Measurements from ENCODE around the gene TLDC2.
"Not testable (repeated sequence)": the region's sequence is repeated elsewhere in the genome, so short reads cannot be mapped to it uniquely, and the experiment has no call there.

TLDC2 gene

GRCh38 chr20:36929290-36929689 lies 53.4 kb downstream of the TLDC2 start:
- Histone ChIP-seq H3K4me1 (ENCODE audit: insufficient read depth, poor library complexity, severe bottlenecking) (no peaks in the 10 kb centered on the region), H3K27ac (ENCODE audit: poor library complexity, severe bottlenecking) (no peak overlapping the region), H3K9me3 (ENCODE audit: severe bottlenecking) (no peaks in the 10 kb centered on the region), H3K4me3 (ENCODE audit: severe bottlenecking) (no peak overlapping the region), H3K27me3 (ENCODE audit: insufficient read depth, poor library complexity, severe bottlenecking) (no peaks in the 10 kb centered on the region), H3K36me3 (ENCODE audit: low read depth) (peaks cover 78% of the 10 kb centered on the region)
- TF ChIP-seq CTCF (IDR thresholded peaks at IDR 0.05; ENCODE audit: poor library complexity, severe bottlenecking) = no peak
- no peak for DNase-seq (ENCODE audit: low spot score)
- no peak; the same call in 2 of the 3 replicates for ATAC-seq (ENCODE audit: low read depth)

- no peak for ATAC-seq (ENCODE audit: low read depth)
- Histone ChIP-seq H3K36me3 (ENCODE audit: low read depth) (peaks cover 79% of the 10 kb centered on the region), H3K27ac (ENCODE audit: poor library complexity, severe bottlenecking) (no peak overlapping the region), H3K4me1 (ENCODE audit: insufficient read depth, poor library complexity, severe bottlenecking) (no peaks in the 10 kb centered on the region), H3K4me3 (ENCODE audit: severe bottlenecking) (no peak overlapping the region), H3K9me3 (ENCODE audit: severe bottlenecking) (no peaks in the 10 kb centered on the region), H3K27me3 (ENCODE audit: insufficient read depth, poor library complexity, severe bottlenecking) (no peaks in the 10 kb centered on the region)
- no peak for DNase-seq (ENCODE audit: low spot score)
- TF ChIP-seq CTCF (IDR thresholded peaks at IDR 0.05; ENCODE audit: poor library complexity, severe bottlenecking) = no peak
These were observed 53.8 kb downstream of the TLDC2 start for GRCh38 chr20:36929691-36930090.

GRCh38 chr20:36932067-36932466 lies 56.1 kb downstream of the TLDC2 start:
- not testable (repeated sequence) for H3K27ac ChIP-seq (ENCODE audit: poor library complexity, severe bottlenecking); H3K4me1 ChIP-seq (ENCODE audit: insufficient read depth, poor library complexity, severe bottlenecking); H3K27me3 ChIP-seq (ENCODE audit: insufficient read depth, poor library complexity, severe bottlenecking); H3K9me3 ChIP-seq (ENCODE audit: severe bottlenecking); DNase-seq (ENCODE audit: low spot score); H3K4me3 ChIP-seq (ENCODE audit: severe bottlenecking); ATAC-seq (ENCODE audit: low read depth)
- H3K36me3 ChIP-seq (ENCODE audit: low read depth) = peaks cover 68% of the 10 kb centered on the region

- ATAC-seq (ENCODE audit: low read depth) (no peak), DNase-seq (ENCODE audit: low spot score) (no peak)
- H3K27me3 ChIP-seq (ENCODE audit: insufficient read depth, poor library complexity, severe bottlenecking) = no peaks in the 10 kb centered on the region
- no peaks in the 10 kb centered on the region for H3K9me3 ChIP-seq (ENCODE audit: severe bottlenecking)
- H3K4me3 ChIP-seq (ENCODE audit: severe bottlenecking) = no peak overlapping the region
- H3K36me3 ChIP-seq (ENCODE audit: low read depth) = peaks cover 69% of the 10 kb centered on the region
- no peaks in the 10 kb centered on the region for H3K4me1 ChIP-seq (ENCODE audit: insufficient read depth, poor library complexity, severe bottlenecking)
- TF ChIP-seq CTCF (IDR thresholded peaks at IDR 0.05; ENCODE audit: poor library complexity, severe bottlenecking) = no peak
- H3K27ac ChIP-seq (ENCODE audit: poor library complexity, severe bottlenecking) = no peak overlapping the region
These were observed 56.8 kb downstream of the TLDC2 start for GRCh38 chr20:36932476-36933426.

GRCh38 chr20:36933571-36933970 lies 57.6 kb downstream of the TLDC2 start:
- ATAC-seq (ENCODE audit: low read depth); H3K4me1 ChIP-seq (ENCODE audit: insufficient read depth, poor library complexity, severe bottlenecking); H3K9me3 ChIP-seq (ENCODE audit: severe bottlenecking); DNase-seq (ENCODE audit: low spot score); H3K4me3 ChIP-seq (ENCODE audit: severe bottlenecking); H3K27ac ChIP-seq (ENCODE audit: poor library complexity, severe bottlenecking); H3K27me3 ChIP-seq (ENCODE audit: insufficient read depth, poor library complexity, severe bottlenecking): not testable (repeated sequence)
- peaks cover 68% of the 10 kb centered on the region for H3K36me3 ChIP-seq (ENCODE audit: low read depth)

GRCh38 chr20:36936341-36936740 lies 60.4 kb downstream of the TLDC2 start:
- no peak for TF ChIP-seq CTCF (IDR thresholded peaks at IDR 0.05; ENCODE audit: poor library complexity, severe bottlenecking)
- Histone ChIP-seq H3K4me1 (ENCODE audit: insufficient read depth, poor library complexity, severe bottlenecking) (no peaks in the 10 kb centered on the region), H3K9me3 (ENCODE audit: severe bottlenecking) (no peaks in the 10 kb centered on the region), H3K27me3 (ENCODE audit: insufficient read depth, poor library complexity, severe bottlenecking) (no peaks in the 10 kb centered on the region), H3K27ac (ENCODE audit: poor library complexity, severe bottlenecking) (no peak overlapping the region), H3K4me3 (ENCODE audit: severe bottlenecking) (no peak overlapping the region), H3K36me3 (ENCODE audit: low read depth) (peaks cover 63% of the 10 kb centered on the region)
- ATAC-seq (ENCODE audit: low read depth) = no peak
- no peak for DNase-seq (ENCODE audit: low spot score)

GRCh38 chr20:36936761-36937401 lies 60.9 kb downstream of the TLDC2 start:
- not testable (repeated sequence) for H3K4me1 ChIP-seq (ENCODE audit: insufficient read depth, poor library complexity, severe bottlenecking); DNase-seq (ENCODE audit: low spot score); ATAC-seq (ENCODE audit: low read depth); H3K27ac ChIP-seq (ENCODE audit: poor library complexity, severe bottlenecking); H3K9me3 ChIP-seq (ENCODE audit: severe bottlenecking); H3K27me3 ChIP-seq (ENCODE audit: insufficient read depth, poor library complexity, severe bottlenecking); H3K4me3 ChIP-seq (ENCODE audit: severe bottlenecking)
- H3K36me3 ChIP-seq (ENCODE audit: low read depth) = peaks cover 58% of the 10 kb centered on the region

All from RWPE2 (cell line).